Measurements from ENCODE around the gene MYH13.

DNA sequence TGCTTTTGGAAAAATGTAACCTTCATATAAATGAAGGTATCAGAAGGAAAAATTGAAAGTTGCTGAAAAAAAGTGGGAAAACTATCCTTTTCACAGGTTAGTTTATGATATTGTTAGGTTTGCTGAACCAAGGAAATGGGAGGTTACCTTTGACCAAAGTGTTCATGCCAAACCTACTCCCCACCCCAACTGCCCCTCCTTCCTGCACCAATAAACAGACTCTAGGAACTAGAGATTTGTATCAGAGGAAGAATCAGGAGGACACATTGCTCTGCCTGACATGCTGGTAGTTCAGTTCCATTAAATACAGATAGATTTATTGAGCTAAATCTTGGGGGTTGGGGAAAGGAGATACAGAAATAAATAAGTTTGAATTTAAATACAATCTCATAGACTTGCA lies 30.8 kb upstream of the MYH13 start:
- TF ChIP-seq EZH2 (IDR thresholded peaks at IDR 0.05; ENCODE audit: borderline replicate concordance, low read depth, low read length, severe bottlenecking) (no peak), GATA2 (IDR thresholded peaks at IDR 0.05; ENCODE audit: insufficient read depth, insufficient read length, low read depth, low read length) (no peak), FOS (IDR thresholded peaks at IDR 0.05; ENCODE audit: borderline replicate concordance, insufficient read depth, low read length) (no peak), POLR2A (IDR thresholded peaks at IDR 0.05; ENCODE audit: low read depth, low read length) (no peak), POLR2AphosphoS5 (IDR thresholded peaks at IDR 0.05; ENCODE audit: insufficient read depth, low read depth, low read length) (no peak), MYC (IDR thresholded peaks at IDR 0.05; ENCODE audit: low read depth, low read length) (no peak), JUN (IDR thresholded peaks at IDR 0.05; ENCODE audit: borderline replicate concordance, insufficient read depth, insufficient read length, low read depth) (no peak)
- TF ChIP-seq, protein P1, sequence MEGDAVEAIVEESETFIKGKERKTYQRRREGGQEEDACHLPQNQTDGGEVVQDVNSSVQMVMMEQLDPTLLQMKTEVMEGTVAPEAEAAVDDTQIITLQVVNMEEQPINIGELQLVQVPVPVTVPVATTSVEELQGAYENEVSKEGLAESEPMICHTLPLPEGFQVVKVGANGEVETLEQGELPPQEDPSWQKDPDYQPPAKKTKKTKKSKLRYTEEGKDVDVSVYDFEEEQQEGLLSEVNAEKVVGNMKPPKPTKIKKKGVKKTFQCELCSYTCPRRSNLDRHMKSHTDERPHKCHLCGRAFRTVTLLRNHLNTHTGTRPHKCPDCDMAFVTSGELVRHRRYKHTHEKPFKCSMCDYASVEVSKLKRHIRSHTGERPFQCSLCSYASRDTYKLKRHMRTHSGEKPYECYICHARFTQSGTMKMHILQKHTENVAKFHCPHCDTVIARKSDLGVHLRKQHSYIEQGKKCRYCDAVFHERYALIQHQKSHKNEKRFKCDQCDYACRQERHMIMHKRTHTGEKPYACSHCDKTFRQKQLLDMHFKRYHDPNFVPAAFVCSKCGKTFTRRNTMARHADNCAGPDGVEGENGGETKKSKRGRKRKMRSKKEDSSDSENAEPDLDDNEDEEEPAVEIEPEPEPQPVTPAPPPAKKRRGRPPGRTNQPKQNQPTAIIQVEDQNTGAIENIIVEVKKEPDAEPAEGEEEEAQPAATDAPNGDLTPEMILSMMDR (IDR thresholded peaks at IDR 0.05; ENCODE audit: extremely low read depth in 1 of 2, insufficient read depth in 1 of 2, low read depth in 1 of 2, low read length in 2 of 2): no peak
- TF ChIP-seq, protein P2, sequence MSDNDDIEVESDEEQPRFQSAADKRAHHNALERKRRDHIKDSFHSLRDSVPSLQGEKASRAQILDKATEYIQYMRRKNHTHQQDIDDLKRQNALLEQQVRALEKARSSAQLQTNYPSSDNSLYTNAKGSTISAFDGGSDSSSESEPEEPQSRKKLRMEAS (IDR thresholded peaks at IDR 0.05; ENCODE audit: insufficient read depth, insufficient read length): no peak
